Motor neuron (in vitro differentiated cells): ENCODE results near the gene RAB36. TPM values are rescaled to one million over a fixed set of nuclear protein-coding genes. Genes with fewer than 3 reads are reported as not detected.

Experiments used
- ATAC-seq, 8 experiments: fragments of 200-7000 bp; cut with Tn5 transposase; replicated peaks in 6 of 8; 2 replicates each; pipeline ENCODE4 v1.8.0; 2021; ENCODE audit warnings: mild to moderate bottlenecking in 8 of 8, moderate library complexity in 8 of 8
- H3K27ac ChIP-seq, 2 donors: fragments of 250-450 bp; sonication (Bioruptor Pico); 2 replicates each; pipeline ENCODE4 v1.9.0; 2021; ENCODE audit warnings: antibody characterized with exemption in 2 of 2, mild to moderate bottlenecking in 2 of 2, moderate library complexity in 1 of 2
- H3K4me1 ChIP-seq, 2 donors: fragments of 250-450 bp; sonication (Bioruptor Pico); replicated peaks in 1 of 2; 2 replicates each; pipeline ENCODE4 v1.6.1; 2021; ENCODE audit warnings: antibody characterized with exemption in 2 of 2, mild to moderate bottlenecking in 2 of 2, moderate library complexity in 1 of 2
- H3K4me3 ChIP-seq, 5 donors: fragments of 250-450 bp; sonication (Bioruptor Pico); 2 replicates each; pipeline ENCODE4 v1.9.0; 2021; ENCODE audit warnings: antibody characterized with exemption in 5 of 5, mild to moderate bottlenecking in 5 of 5, moderate library complexity in 4 of 5
- WGBS, 10 experiments: fragments of 450-650 bp; shearing (Covaris generic); methylation state at CpG; one replicate each; pipeline ENCODE4 v1.0.0; 2022; 5-methylcytosine and 5-hydroxymethylcytosine counted together
- in situ Hi-C, 9 experiments: fragments of 400-800 bp; cut with MboI; loops; one replicate each; pipeline ENCODE4 v1.15.0; 2021; ENCODE audit warnings: low sequenced_read_pairs in 9 of 9, low pct_unique_long_range_greater_than_20kb in 2 of 9; ENCODE audit not compliant: unreplicated experiment in 9 of 9
- total RNA-seq, 8 experiments: library from RNA; unstranded; fragments of 300-600 nt; gene quantifications; 2 replicates each; pipeline versions ENCODE4 v1.2.3 to v1.2.4, GENCODE V29; 2022

RAB36 gene
- total RNA-seq, 8 experiments from 2014 or later = 3.1 to 14.4 (median 3.9) TPM

DNA sequence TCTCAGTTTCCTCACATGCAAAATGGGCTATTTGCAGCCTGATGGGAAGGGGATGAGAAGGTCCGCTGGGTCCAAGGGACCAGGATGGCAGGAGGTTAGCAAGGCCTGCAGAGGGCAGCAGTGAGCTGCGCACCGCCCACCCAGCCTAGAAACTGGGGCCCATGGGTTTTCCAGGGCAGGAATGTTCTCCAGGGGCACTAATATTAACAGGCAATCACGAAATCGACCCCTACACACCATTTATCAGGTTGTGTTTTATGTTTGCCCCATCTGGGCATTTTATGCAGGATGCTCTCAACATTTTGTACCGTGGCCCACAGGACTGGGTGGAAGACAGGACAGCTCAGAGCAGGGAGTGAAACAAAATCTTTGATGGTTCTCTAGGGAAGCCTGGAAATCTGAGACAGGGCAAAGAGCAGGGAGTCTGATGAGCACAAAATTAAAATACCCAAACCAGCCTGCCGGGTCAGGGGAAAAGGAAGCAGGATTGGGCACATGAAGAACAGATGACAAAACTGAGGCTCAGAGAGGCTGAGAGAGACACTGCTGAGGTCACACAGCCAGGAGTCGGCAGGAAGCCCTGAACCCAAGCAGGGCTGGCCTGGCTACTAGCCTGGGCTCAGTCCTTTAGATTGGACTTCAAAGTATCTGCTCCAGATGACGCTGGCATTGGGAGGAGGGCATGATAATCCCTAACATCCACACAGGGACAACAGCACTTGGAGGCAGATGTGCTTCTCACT lies 33.4 kb downstream of the RAB36 start:
- peaks cover 22 to 25% of the 10 kb centered on the region in 2 donors for H3K4me1 ChIP-seq
- WGBS, 10 experiments = 0 to 83% (median 20%) methylated on average over 1 to 7 of the region's 9 CpGs
- ATAC-seq = peak; percentile 16 to 52 (median 42)
- H3K27ac ChIP-seq = peak overlapping the region in 1 of 2 donors; percentile 86
- in situ Hi-C loops = loop anchor here (5.0 to 25.0 kb wide), 4 partner anchors 96 to 109 kb away; no protein-coding TSS in a partner anchor
- no peak overlapping the region for H3K4me3 ChIP-seq

DNA sequence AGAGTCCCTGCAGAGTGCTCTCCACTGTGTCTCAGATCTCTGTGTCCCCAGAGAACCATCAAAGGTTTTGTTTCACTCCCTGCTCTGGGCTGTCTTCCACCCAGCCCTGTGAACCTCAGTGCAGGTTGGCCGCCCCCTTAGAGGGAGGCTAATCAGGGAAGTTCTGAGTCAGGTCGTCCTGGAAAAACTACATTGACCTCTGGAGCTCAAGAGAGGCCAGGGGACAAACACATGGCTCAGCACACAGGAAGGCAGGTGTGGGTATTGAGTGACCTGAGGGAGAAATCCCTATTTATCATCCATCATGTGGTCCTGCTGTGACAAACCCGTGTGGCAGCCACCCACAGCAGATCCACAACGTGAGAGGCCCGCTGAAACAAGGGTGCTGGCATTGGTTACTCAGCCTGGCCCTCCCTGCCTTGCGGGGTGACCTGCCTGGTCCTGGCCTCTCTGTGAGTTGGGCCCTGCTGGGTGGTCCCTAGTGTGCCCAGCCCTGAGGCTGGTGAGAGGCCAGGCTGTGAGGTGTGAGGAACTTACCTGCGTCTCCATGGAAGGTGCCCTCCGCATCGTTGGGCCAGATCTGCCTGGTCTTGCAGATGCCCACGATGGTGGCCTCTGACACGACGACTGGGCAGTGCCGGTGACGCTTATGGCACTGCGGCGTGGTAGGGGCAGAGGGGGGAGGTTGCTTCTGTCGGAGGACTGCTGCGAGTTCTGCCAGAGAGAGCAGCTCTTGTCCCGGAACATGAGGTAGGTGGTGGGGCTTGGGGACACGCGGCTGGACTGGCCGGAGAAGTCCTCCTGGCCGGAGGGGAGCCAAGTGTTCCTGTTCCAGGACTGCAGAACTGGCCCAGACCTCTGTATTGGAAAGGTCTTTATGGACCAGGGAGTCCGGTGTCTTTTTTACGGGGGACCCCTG lies 34.4 kb downstream of the RAB36 start:
- Histone ChIP-seq H3K4me3 (peak overlapping the region; percentile 59 to 96 (median 76)), H3K4me1 (peaks cover 31 to 32% of the 10 kb centered on the region in 2 donors), H3K27ac (peak overlapping the region; percentile 86 to 92)
- WGBS, 10 experiments = 13 to 80% (median 40%) methylated on average over 1 to 16 of the region's 25 CpGs; no CpG with 5 or more reads in 5 of the 10 experiments
- peak; percentile 6 to 33 (median 18) for ATAC-seq
- in situ Hi-C loops = loop anchor here (5.0 to 25.0 kb wide), 4 partner anchors 95 to 108 kb away; no protein-coding TSS in a partner anchor

DNA sequence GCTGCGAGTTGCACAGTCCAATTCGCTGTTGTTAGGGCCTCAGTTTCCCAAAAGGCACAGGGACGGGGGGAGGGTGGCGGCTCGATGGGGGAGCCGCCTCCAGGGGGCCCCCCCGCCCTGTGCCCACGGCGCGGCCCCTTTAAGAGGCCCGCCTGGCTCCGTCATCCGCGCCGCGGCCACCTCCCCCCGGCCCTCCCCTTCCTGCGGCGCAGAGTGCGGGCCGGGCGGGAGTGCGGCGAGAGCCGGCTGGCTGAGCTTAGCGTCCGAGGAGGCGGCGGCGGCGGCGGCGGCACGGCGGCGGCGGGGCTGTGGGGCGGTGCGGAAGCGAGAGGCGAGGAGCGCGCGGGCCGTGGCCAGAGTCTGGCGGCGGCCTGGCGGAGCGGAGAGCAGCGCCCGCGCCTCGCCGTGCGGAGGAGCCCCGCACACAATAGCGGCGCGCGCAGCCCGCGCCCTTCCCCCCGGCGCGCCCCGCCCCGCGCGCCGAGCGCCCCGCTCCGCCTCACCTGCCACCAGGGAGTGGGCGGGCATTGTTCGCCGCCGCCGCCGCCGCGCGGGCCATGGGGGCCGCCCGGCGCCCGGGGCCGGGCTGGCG lies 35.1 kb downstream of the RAB36 start, which contains the start of gene BCR:
BCR (plus strand) TSS at position 209 of the 592 bp plus-strand sequence. CDS start 452 bp downstream, outside the sequence.
- in situ Hi-C loops = loop anchor here in 3 of 9 experiments (25.0 kb wide), 1 partner anchor 107 kb away; no protein-coding TSS in a partner anchor
- WGBS, 10 experiments = no CpG with 5 or more reads among the region's 88 CpGs
- Histone ChIP-seq H3K4me1 (peaks cover 37 to 38% of the 10 kb centered on the region in 2 donors), H3K27ac (peak within 1 kb of the TSS; percentile 86 to 92), H3K4me3 (peak within 1 kb of the TSS; percentile 59 to 96 (median 76))
- ATAC-seq = peak; percentile 71 to 89 (median 84)

DNA sequence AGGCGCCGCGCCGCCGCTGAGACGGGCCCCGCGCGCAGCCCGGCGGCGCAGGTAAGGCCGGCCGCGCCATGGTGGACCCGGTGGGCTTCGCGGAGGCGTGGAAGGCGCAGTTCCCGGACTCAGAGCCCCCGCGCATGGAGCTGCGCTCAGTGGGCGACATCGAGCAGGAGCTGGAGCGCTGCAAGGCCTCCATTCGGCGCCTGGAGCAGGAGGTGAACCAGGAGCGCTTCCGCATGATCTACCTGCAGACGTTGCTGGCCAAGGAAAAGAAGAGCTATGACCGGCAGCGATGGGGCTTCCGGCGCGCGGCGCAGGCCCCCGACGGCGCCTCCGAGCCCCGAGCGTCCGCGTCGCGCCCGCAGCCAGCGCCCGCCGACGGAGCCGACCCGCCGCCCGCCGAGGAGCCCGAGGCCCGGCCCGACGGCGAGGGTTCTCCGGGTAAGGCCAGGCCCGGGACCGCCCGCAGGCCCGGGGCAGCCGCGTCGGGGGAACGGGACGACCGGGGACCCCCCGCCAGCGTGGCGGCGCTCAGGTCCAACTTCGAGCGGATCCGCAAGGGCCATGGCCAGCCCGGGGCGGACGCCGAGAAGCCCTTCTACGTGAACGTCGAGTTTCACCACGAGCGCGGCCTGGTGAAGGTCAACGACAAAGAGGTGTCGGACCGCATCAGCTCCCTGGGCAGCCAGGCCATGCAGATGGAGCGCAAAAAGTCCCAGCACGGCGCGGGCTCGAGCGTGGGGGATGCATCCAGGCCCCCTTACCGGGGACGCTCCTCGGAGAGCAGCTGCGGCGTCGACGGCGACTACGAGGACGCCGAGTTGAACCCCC lies 35.8 kb downstream of the RAB36 start:
- Histone ChIP-seq H3K4me1 (peaks cover 37 to 38% of the 10 kb centered on the region in 2 donors), H3K27ac (peak overlapping the region; percentile 86 to 92), H3K4me3 (peak overlapping the region; percentile 59 to 96 (median 76))
- ATAC-seq = peak in 2 of 8 experiments; percentile 1
- 0 to 3% (median 2%) methylated on average over 1 to 10 of the region's 112 CpGs; no CpG with 5 or more reads in 7 of the 10 experiments for WGBS, 10 experiments
- in situ Hi-C loops = loop anchor here in 3 of 9 experiments (25.0 kb wide), 1 partner anchor 106 kb away; no protein-coding TSS in a partner anchor

DNA sequence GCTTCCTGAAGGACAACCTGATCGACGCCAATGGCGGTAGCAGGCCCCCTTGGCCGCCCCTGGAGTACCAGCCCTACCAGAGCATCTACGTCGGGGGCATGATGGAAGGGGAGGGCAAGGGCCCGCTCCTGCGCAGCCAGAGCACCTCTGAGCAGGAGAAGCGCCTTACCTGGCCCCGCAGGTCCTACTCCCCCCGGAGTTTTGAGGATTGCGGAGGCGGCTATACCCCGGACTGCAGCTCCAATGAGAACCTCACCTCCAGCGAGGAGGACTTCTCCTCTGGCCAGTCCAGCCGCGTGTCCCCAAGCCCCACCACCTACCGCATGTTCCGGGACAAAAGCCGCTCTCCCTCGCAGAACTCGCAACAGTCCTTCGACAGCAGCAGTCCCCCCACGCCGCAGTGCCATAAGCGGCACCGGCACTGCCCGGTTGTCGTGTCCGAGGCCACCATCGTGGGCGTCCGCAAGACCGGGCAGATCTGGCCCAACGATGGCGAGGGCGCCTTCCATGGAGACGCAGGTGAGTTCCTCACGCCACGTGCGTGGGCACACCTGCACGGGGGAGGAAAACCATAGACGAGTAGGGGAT lies 36.5 kb downstream of the RAB36 start:
- ATAC-seq = no peak
- in situ Hi-C loops = loop anchor here in 3 of 9 experiments (25.0 kb wide), 1 partner anchor 105 kb away; no protein-coding TSS in a partner anchor
- 15 to 96% (median 16%) methylated on average over 2 to 21 of the region's 43 CpGs; no CpG with 5 or more reads in 5 of the 10 experiments for WGBS, 10 experiments
- Histone ChIP-seq H3K4me1 (peaks cover 37 to 38% of the 10 kb centered on the region in 2 donors), H3K27ac (peak overlapping the region; percentile 41 to 92), H3K4me3 (peak overlapping the region; percentile 59 to 96 (median 76))

DNA sequence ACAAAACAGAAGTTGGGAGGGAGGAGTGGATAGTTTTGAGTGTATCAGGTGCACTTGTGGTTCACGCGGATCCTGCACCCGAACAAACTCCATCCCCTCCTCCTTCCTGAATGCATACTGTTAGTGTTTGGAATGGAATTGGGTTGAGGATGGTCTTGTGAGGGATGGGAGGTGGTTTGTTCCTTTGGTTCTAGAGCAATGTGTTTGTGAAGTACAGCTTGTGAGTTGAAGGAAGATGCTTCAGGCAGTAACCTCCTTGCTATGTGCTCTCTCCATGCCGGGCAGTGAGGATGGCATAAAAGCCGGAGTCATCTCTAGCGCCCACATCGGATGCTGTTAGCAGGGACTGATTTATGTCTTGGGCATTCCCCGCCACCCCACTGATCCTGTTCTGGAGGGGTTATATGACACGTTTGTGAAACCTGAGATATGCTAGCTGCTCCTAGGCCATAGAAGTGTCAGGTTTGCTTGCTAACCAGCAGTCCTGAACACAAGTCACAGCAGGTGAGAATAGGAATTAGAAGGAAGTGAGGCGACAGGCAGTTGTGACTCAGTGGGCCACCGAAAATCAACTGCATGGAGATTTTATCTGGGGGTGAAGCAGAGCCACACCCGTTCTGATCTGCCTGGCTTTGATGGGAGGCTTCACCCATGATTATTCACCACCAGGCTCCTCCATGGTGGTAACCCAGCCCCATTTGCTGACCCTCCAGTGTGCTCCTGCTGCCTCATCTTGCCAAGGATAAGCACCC lies 37.2 kb downstream of the RAB36 start:
- H3K27ac ChIP-seq = peak overlapping the region in 1 of 2 donors; percentile 41
- in situ Hi-C loops = loop anchor here in 3 of 9 experiments (25.0 kb wide), 1 partner anchor 105 kb away; no protein-coding TSS in a partner anchor
- H3K4me1 ChIP-seq = peaks cover 37 to 38% of the 10 kb centered on the region in 2 donors
- H3K4me3 ChIP-seq = peak overlapping the region; percentile 59 to 96 (median 76)
- WGBS, 10 experiments = 0 to 36% (median 6%) methylated on average over 1 to 6 of the region's 12 CpGs; no CpG with 5 or more reads in 6 of the 10 experiments
- ATAC-seq = no peak

DNA sequence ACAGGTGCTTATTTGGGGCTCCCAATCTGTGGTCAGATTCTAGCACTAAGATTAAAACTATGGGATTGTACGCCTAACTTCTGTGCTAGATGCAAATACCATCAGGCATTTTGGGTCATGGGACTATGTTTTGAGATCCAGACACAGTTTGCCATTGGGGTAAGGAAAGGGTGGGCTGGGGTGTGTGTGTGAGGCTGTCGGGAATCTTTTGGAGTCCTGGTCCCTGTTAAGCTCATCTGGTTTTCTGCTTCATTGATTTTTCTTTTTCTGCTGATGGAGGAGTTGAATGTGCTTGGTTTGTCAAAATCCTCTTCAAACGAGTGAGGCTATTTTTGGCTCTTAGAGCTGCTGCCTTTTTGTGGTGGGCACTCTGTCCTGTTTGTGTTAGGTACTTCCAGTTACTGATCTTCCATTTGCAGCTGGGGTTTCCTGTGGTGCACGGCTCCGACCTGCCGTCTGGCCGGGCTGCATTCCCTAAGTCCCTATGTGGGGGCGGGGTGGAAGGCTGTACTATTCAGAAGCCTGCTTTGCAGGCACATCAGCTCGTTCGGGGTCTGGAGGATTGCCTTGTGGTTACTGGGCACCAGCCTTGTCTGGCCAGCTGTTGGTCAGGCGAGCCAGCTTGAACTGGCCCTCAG lies 37.9 kb downstream of the RAB36 start:
- in situ Hi-C loops = loop anchor here in 3 of 9 experiments (25.0 kb wide), 1 partner anchor 104 kb away; no protein-coding TSS in a partner anchor
- Histone ChIP-seq H3K4me1 (peaks cover 40 to 44% of the 10 kb centered on the region in 2 donors), H3K4me3 (peak overlapping the region; percentile 59 to 96 (median 76)), H3K27ac (no peak overlapping the region)
- ATAC-seq = peak in 3 of 8 experiments; percentile 2 to 12 (median 6)
- 0 to 20% (median 9%) methylated on average over 1 to 7 of the region's 11 CpGs; no CpG with 5 or more reads in 4 of the 10 experiments for WGBS, 10 experiments

DNA sequence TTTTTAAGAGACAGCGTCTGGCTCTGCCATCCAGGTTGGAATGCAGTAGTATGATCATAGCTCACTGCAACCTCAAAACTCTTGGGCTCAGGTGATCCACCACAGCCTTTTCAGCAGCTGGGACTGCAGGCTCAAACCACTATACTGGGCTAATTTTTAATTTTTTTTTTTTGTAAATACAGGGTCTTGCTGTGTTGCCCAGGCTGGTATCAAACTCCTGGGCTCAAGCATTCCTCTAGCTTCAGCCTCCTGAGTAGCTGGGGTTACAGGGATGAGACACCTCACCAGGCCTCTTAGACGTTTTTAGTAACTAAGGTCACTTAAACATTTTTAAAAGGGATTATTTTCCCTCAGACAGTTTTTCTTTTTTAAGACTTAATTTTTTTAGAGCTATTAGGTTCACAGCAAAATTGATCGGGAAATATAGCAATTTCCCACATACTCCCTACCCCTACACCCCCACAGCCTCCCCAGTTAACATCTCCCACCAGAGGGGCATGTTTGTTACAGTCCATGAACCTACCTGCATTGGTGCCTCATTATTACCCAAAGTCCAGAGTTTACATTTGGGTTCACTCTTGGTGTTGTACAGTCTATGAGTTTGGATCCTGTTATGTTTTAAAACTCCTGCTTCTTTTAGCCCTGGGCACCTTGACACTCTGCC lies 39.0 kb downstream of the RAB36 start:
- WGBS, 10 experiments = 54 to 100% (median 65%) methylated on average over 1 to 3 of the region's 3 CpGs; no CpG with 5 or more reads in 2 of the 10 experiments
- in situ Hi-C loops = loop anchor here in 3 of 9 experiments (25.0 kb wide), 1 partner anchor 103 kb away; no protein-coding TSS in a partner anchor
- no peak for ATAC-seq
- Histone ChIP-seq H3K27ac (peak overlapping the region in 1 of 2 donors; percentile 28), H3K4me1 (peaks cover 29 to 39% of the 10 kb centered on the region in 2 donors), H3K4me3 (peak overlapping the region; percentile 59 to 96 (median 76))

DNA sequence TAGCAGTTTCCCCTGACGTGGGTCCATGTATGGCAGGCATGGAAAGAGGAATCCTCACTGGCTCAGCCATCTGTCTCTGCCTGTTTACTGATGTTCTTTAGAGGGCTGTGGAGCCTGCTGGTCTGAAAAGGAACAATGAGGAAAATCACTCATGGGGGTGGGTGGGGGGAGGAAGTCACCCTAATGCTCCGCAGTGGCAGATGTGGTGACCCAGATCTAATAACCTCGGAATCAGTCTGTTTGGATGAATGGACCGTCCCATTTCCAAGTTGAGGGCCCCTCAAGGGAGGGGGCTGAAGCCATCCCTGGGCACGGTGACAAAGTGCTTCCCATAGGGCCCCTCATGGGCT lies 39.5 kb downstream of the RAB36 start:
- Histone ChIP-seq H3K4me1 (peaks cover 24 to 34% of the 10 kb centered on the region in 2 donors), H3K4me3 (peak overlapping the region in 4 of 5 donors; percentile 2 to 96 (median 6)), H3K27ac (peak overlapping the region; percentile 28 to 33)
- in situ Hi-C loops = loop anchor here in 3 of 9 experiments (25.0 kb wide), 1 partner anchor 103 kb away; no protein-coding TSS in a partner anchor
- 0 to 100% (median 40%) methylated on average over 1 to 3 of the region's 5 CpGs; no CpG with 5 or more reads in 4 of the 10 experiments for WGBS, 10 experiments
- ATAC-seq = peak in 1 of 8 experiments; percentile 2
